GM18508 (cell line): ENCODE results near the gene OLFML2A.
"Not testable (repeated sequence)": the region's sequence is repeated elsewhere in the genome, so short reads cannot be mapped to it uniquely, and the experiment has no call there.

ENCODE experiments used
- ATAC-seq: cut with Tn5 transposase; IDR thresholded peaks from one replicate; pipeline ENCODE4 v1.9.1; 2021; ENCODE audit warnings: moderate number of reproducible peaks; ENCODE audit not compliant: insufficient read depth, unreplicated experiment

Gene OLFML2A

GRCh38 chr9:124813501-124814163 lies 36.7 kb downstream of the OLFML2A start:
- no peak for ATAC-seq

- no peak for ATAC-seq
These were observed 37.2 kb downstream of the OLFML2A start for GRCh38 chr9:124814164-124814535.

- no peak for ATAC-seq
These were observed 38.7 kb downstream of the OLFML2A start for GRCh38 chr9:124815601-124816000.

- ATAC-seq: no peak
These were observed 41.7 kb downstream of the OLFML2A start for GRCh38 chr9:124818431-124819281.

- no peak for ATAC-seq
These were observed 44.0 kb downstream of the OLFML2A start for GRCh38 chr9:124820698-124821623.

GRCh38 chr9:124828489-124829333 lies 51.8 kb downstream of the OLFML2A start:
- no peak for ATAC-seq

GRCh38 chr9:124829334-124829669 lies 52.4 kb downstream of the OLFML2A start:
- ATAC-seq: no peak

GRCh38 chr9:124830593-124830992 lies 53.7 kb downstream of the OLFML2A start:
- no peak for ATAC-seq

GRCh38 chr9:124831642-124832364 lies 54.9 kb downstream of the OLFML2A start:
- no peak for ATAC-seq

GRCh38 chr9:124834591-124834990 lies 57.7 kb downstream of the OLFML2A start:
- ATAC-seq: no peak

- no peak for ATAC-seq
These were observed 58.2 kb downstream of the OLFML2A start for GRCh38 chr9:124835026-124835557.

- not testable (repeated sequence) for ATAC-seq
These were observed 61.2 kb downstream of the OLFML2A start for GRCh38 chr9:124838132-124838531.

- ATAC-seq: not testable (repeated sequence)
These were observed 61.8 kb downstream of the OLFML2A start for GRCh38 chr9:124838567-124839275.

GRCh38 chr9:124839612-124840299 lies 62.8 kb downstream of the OLFML2A start:
- ATAC-seq: no peak

GRCh38 chr9:124840300-124840833 lies 63.4 kb downstream of the OLFML2A start:
- ATAC-seq: no peak

- ATAC-seq: no peak
These were observed 64.3 kb downstream of the OLFML2A start for GRCh38 chr9:124841075-124841821.
